SKM-1 (cell line): ENCODE results near the gene PPOX.
A peak's percentile ranks its signal among the peaks of the same experiment; 100 is the strongest.

Source experiments
- DNase-seq: peaks from one replicate; lab custom pipeline; 2025; ENCODE audit not compliant: unreplicated experiment; lab: John Stamatoyannopoulos, UW

PPOX gene

GRCh38 chr1:161153176-161153575, 13.1 kb upstream of the PPOX start:
- no peak for DNase-seq

GRCh38 chr1:161153682-161154337, 12.4 kb upstream of the PPOX start, which contains the start of gene UFC1:
TSS of gene UFC1 (plus strand) at chr1:161153978. CDS start at chr1:161153998, 20 bp downstream.
- DNase-seq: peak; percentile 96

DNA sequence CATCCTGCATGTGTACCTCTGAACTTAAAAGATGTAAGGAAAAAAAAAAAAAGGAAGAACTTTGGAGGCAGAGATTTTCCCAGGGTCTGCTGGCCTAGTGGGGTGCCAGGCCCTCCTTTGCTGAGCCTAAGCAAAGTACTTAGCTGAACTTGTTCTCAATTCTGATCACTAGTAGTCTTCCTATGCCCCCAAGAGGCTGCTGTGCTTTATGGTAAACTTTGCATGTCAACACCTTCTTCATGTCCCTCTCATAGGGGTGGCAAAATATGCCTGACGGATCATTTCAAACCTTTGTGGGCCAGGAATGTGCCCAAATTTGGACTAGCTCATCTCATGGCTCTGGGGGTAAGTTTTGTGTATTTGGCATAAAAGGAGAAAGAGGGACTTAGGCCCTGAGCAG, 8.4 kb upstream of the PPOX start:
- no peak for DNase-seq

GRCh38 chr1:161158316-161159010, 7.8 kb upstream of the PPOX start:
- DNase-seq: no peak

GRCh38 chr1:161159087-161159912, 6.9 kb upstream of the PPOX start, which contains the start of gene USP21:
TSS of gene USP21 (plus strand) at chr1:161159500. CDS start at chr1:161160641, 1,141 bp downstream.
- peak; percentile 94 for DNase-seq

- no peak for DNase-seq
These were observed 6.3 kb upstream of the PPOX start for GRCh38 chr1:161159913-161160243.

GRCh38 chr1:161160671-161161145, 5.5 kb upstream of the PPOX start:
- no peak for DNase-seq

- DNase-seq: no peak
These were observed 4.6 kb upstream of the PPOX start for GRCh38 chr1:161161652-161162051.

DNA sequence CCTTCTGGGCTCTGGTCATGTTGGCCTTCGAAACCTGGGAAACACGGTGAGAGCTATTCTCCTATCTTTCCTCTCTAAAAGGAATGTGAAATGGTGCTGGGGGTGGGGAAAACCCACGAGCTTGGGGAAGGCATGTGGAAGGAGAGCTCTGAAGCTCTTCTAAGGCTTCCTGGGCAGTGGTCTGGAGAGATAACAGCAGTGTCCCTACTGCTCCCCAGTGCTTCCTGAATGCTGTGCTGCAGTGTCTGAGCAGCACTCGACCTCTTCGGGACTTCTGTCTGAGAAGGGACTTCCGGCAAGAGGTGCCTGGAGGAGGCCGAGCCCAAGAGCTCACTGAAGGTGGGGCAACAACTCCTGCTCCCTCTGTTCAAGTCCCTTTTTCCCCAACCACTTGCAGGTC, 4.2 kb upstream of the PPOX start:
- no peak for DNase-seq

- no peak for DNase-seq
These were observed 3.4 kb upstream of the PPOX start for GRCh38 chr1:161162806-161163205.

DNA sequence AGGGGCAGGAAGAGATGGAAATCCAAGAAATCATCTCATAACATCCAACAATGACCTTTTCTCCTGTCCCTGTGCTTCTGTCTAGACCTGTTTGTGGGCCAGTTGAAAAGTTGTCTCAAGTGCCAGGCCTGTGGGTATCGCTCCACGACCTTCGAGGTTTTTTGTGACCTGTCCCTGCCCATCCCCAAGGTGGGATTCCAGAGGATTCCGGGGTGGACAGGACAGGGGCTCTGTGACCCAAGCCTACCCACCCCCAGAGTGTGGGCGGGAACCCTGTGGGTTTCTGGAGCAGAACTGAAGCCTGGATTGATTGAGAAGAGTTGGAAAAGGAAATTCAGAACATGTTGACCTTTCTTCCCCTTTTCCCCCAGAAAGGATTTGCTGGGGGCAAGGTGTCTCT, 2.4 kb upstream of the PPOX start:
- no peak for DNase-seq

GRCh38 chr1:161164901-161165610, 1.2 kb upstream of the PPOX start:
- DNase-seq: no peak

DNA sequence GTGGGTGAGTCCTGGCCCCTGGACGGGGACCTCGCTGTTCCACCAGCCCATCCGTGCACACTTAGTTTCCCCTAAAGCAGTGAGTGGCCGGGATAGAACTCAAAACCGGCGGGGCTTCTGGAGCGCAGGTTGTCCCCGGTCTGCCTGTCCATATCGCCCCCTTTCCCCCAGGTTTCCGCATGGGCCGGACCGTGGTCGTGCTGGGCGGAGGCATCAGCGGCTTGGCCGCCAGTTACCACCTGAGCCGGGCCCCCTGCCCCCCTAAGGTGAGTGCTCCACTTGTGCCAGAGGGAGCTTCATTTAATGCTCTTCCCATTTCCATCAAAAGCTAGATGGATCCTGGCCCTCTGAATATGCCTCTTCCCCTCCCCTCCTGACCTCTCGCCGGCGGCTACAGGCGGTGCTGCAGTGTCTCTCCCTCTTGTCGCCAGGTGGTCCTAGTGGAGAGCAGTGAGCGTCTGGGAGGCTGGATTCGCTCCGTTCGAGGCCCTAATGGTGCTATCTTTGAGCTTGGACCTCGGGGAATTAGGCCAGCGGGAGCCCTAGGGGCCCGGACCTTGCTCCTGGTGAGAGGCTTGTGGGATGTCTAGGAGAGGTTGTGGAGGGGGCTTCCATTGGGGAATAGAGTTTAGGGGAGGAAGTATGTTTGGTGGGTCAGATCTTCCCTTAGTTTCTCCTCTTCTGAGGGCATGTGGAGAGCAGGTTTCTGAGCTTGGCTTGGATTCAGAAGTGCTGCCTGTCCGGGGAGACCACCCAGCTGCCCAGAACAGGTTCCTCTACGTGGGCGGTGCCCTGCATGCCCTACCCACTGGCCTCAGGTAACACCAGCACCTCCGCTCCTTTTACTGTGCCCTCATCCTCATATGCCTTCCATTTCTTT, 683 bp downstream of the PPOX start:
- peak; percentile 18 for DNase-seq

DNA sequence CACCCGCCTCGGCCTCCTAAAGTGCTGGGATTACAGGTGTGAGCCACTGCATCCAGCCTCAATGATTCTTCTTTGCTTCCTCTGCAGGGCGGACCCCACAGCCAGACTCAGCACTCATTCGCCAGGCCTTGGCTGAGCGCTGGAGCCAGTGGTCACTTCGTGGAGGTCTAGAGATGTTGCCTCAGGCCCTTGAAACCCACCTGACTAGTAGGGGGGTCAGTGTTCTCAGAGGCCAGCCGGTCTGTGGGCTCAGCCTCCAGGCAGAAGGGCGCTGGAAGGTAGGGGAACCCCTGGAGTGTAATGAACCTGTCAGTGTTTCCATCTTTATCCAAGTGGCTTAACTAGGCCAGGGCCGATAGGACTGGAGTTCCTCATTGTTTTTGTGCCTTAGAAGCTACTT, 2.7 kb downstream of the PPOX start:
- no peak for DNase-seq

GRCh38 chr1:161171191-161171590, 5.0 kb downstream of the PPOX start:
- no peak for DNase-seq

DNA sequence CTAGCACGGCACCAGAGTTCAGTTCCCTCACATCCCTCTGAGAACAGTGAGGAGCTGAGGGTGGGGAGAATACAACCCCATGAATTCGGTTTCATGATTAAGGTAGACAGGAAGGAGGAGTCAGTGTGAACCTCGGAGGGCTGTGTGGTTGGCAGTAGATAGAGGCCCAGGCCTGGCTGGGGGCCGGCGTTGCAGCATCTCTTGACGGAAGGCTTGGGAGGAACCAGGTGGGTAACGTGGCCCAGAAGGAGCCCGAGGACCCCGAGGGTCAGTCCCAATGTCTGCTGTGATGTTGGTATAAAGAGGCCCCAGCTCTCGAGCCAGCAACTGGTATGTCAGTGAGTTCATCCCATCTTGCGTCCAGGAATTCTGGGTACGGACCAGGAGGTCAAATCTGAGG, 5.5 kb downstream of the PPOX start:
- no peak for DNase-seq

GRCh38 chr1:161172349-161172748, 6.1 kb downstream of the PPOX start:
- no peak for DNase-seq

- no peak for DNase-seq
These were observed 6.7 kb downstream of the PPOX start for GRCh38 chr1:161172776-161173376.

DNA sequence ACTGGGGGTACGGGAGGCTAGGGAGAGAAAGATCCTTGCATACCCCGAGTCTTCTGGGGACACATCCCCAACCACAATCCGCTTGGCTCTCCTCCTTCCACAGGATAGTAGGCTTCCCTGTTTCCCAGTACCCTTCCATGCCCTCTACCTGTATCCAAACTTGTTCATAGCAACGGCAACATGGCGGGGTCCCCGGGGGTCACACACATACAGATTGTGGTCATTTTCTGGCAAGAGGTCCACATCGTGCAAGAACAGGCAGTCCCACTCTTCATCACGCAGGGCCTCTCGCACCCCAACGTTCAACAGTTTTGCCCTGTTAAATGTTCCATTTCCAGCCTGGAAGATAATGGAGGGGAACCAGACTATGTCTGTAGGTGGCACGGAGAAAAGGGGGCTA, 7.5 kb downstream of the PPOX start:
- DNase-seq: no peak

DNA sequence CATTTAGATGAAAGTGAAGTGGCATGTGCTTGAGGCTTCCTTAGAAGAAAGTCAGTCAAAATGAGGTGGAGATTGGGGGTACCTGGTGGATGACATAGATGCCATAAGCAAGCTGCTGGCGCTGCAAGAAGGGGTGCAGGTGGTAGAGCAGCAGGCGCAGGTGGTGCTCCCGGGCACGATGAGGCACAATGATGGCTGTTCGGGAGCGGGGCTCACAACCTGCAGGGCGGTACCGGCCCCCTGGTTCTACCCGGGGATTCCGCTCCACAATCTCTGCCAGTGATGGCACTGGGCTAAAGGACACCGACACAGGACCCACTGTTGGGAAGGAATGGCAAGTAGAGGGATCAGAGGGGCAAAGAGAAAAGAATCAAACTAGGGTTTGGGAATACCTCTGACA, 8.7 kb downstream of the PPOX start:
- no peak for DNase-seq
